A549 (cell line): ENCODE results near the gene PER1. TPM values are rescaled to one million over a fixed set of nuclear protein-coding genes. Genes with fewer than 3 reads are reported as not detected.

Experiments used
- ATAC-seq, 2 experiments: fragments of 200-7000 bp in 1 of 2; fragments of >200 bp in 1 of 2; cut with Nextera tagmentation in 1 of 2; cut with Tn5 transposase in 1 of 2; 3 replicates each; pipeline versions ENCODE4 v1.8.0 to v1.9.1; 2018 to 2020; ENCODE audit warnings: mild to moderate bottlenecking in 1 of 2, moderate library complexity in 1 of 2
- CTCF ChIA-PET: fragments of 300-600 bp; sonication (Branson Sonifier 250); formaldehyde crosslinking; extraction: SDS; loops from one replicate; lab custom pipeline; 2021; ENCODE audit warnings: antibody characterized with exemption, inconsistent platforms; lab: Yijun Ruan, JAX
- POLR2A ChIA-PET: fragments of 350-600 bp; formaldehyde crosslinking; extraction: SDS; loops from one replicate; lab custom pipeline; 2021; ENCODE audit warnings: antibody characterized with exemption, inconsistent platforms; lab: Yijun Ruan, JAX
- DNase-seq, 2 experiments: peaks; one replicate each; pipeline versions ENCODE4 v3.0.0 to v3.0.0-alpha.2; 2011 to 2016; ENCODE audit warnings: low read depth in 1 of 2, low spot score in 1 of 2
- FAIRE-seq: peaks from 2 replicates; lab custom pipeline; 2011; peaks lifted over from hg19 to GRCh38; lab: Jason Lieb, UNC
- H3K27ac ChIP-seq, 2 experiments: fragments of >200 bp; sonication (Bioruptor Twin); formaldehyde crosslinking; 3 replicates each; pipeline ENCODE4 v1.5.1; 2016 to 2017
- H3K4me1 ChIP-seq: fragments of >200 bp; sonication (Bioruptor Twin); formaldehyde crosslinking; 3 replicates; pipeline ENCODE4 v1.6.1; 2016
- H3K4me2 ChIP-seq: fragments of >200 bp; sonication (Bioruptor Twin); formaldehyde crosslinking; 3 replicates; pipeline ENCODE4 v1.6.1; 2016
- H3K4me3 ChIP-seq: fragments of >200 bp; sonication (Bioruptor Twin); formaldehyde crosslinking; 3 replicates; pipeline ENCODE4 v1.5.1; 2016
- H3K9me3 ChIP-seq: fragments of >200 bp; sonication (Bioruptor Twin); formaldehyde crosslinking; 3 replicates; pipeline ENCODE4 v1.6.1; 2016
- CHD2 ChIP-seq: fragments of 150-350 bp; IDR thresholded peaks from 2 replicates; pipeline ENCODE4 v1.6.1; 2014; ENCODE audit warnings: low read length; ENCODE audit not compliant: partially characterized antibody
- EHF ChIP-seq: fragments of 250-450 bp; sonication (Bioruptor Pico); IDR thresholded peaks from 2 replicates; pipeline ENCODE4 v1.5.0; 2020; ENCODE audit warnings: mild to moderate bottlenecking
- FOSL2 ChIP-seq, 2 experiments: fragments of 450-650 bp in 1 of 2; fragments of >200 bp in 1 of 2; sonication (Bioruptor Twin) in 1 of 2; formaldehyde crosslinking; IDR thresholded peaks; 2 replicates each; pipeline versions ENCODE4 v1.5.0 to v1.6.1; 2016 to 2020; ENCODE audit warnings: mild to moderate bottlenecking in 1 of 2, moderate library complexity in 1 of 2
- HOXA7 ChIP-seq: fragments of 250-450 bp; sonication (Bioruptor Pico); IDR thresholded peaks from 2 replicates; pipeline ENCODE4 v1.5.0; 2020; ENCODE audit warnings: mild to moderate bottlenecking, moderate library complexity
- MAFK ChIP-seq: fragments of 450-650 bp; IDR thresholded peaks from 2 replicates; pipeline ENCODE4 v1.6.1; 2014; ENCODE audit not compliant: partially characterized antibody
- MAZ ChIP-seq: fragments of 150-350 bp; IDR thresholded peaks from 2 replicates; pipeline ENCODE4 v1.6.1; 2014; ENCODE audit warnings: antibody characterized with exemption, low read depth, low read length, borderline replicate concordance
- POLR2AphosphoS2 ChIP-seq: conservative IDR thresholded peaks from 2 replicates; pipeline ENCODE4 v1.6.1; 2012; ENCODE audit warnings: low read length, improper control_type of control experiment, inconsistent platforms
- RNF2 ChIP-seq: fragments of 200-600 bp; sonication (generic); IDR thresholded peaks from 2 replicates; pipeline ENCODE4 v1.6.1; 2016; ENCODE audit warnings: low read depth, mild to moderate bottlenecking, antibody characterized with exemption, moderate library complexity, borderline replicate concordance
- SMC3 ChIP-seq: fragments of >200 bp; sonication (Bioruptor Twin); formaldehyde crosslinking; IDR thresholded peaks from 3 replicates; pipeline ENCODE4 v1.6.1; 2018; ENCODE audit warnings: inconsistent platforms
- WGBS: methylation state at CpG from one replicate; pipeline ENCODE4 v1.1.6; 2017; ENCODE audit errors: missing lambda C conversion rate; 5-methylcytosine and 5-hydroxymethylcytosine counted together
- polyA plus RNA-seq, 4 experiments: library from polyadenylated mRNA; depleted of rRNA in 3 of 4; stranded (reverse); fragments of >200 nt; fragmentation: RNase III in 1 of 4; extraction: RNeasy Plus Mini Kit Qiagen cat#74134 plus additional on column Dnase treatment in 1 of 4; gene quantifications; 2 replicates in 3 of 4; 3 replicates in 1 of 4; pipeline ENCODE4 v1.2.3, GENCODE V29; 2011 to 2017

PER1 gene
- polyA plus RNA-seq, 2 of the 4 experiments (the other 2 are of a cell fraction), result 5.5 to 8.7 TPM

- H3K4me2 ChIP-seq, result no peak overlapping the region
- no peak for TF ChIP-seq RNF2
- no peak for TF ChIP-seq MAFK
- TF ChIP-seq POLR2AphosphoS2, result no peak
- TF ChIP-seq EHF (CRISPR knock-in tag), result no peak
- TF ChIP-seq MAZ, result no peak
- TF ChIP-seq SMC3, result no peak
- TF ChIP-seq HOXA7, result no peak
- no peak for TF ChIP-seq FOSL2 (IDR thresholded peaks at IDR 0.05)
- TF ChIP-seq FOSL2 (CRISPR knock-in tag; IDR thresholded peaks at IDR 0.05), result no peak
- no peak for TF ChIP-seq CHD2
- CTCF ChIA-PET, result interaction anchor here (0.6 to 27.4 kb wide), 5 partner anchors 14 to 224 kb away, joined by 3 to 1490 read pairs (median 444); partner anchors contain the start of gene ALOXE3
- WGBS, result 44% methylated on average over 9 of the region's 9 CpGs
- no peak overlapping the region for H3K4me3 ChIP-seq
- H3K9me3 ChIP-seq, result no peaks in the 10 kb centered on the region
- H3K27ac ChIP-seq, result no peak overlapping the region
- DNase-seq (no peak), ATAC-seq (no peak), FAIRE-seq (no peak)
- no peaks in the 10 kb centered on the region for H3K4me1 ChIP-seq
- POLR2A ChIA-PET, result interaction anchor here (1.3 kb wide), 1 partner anchor 9 kb away, joined by 6 read pairs; no protein-coding TSS in a partner anchor
Measured at GRCh38 chr17:8091033-8091687, 61.0 kb downstream of the PER1 start.

Other genes with a start within 250 kb of the PER1 start
- 2.1 and 2.4 TPM in 2 replicates for gene RNF227, start 236.1 kb downstream of the PER1 start, polyA plus RNA-seq (2011; rRNA removed)
- gene RNF227, start 236.1 kb downstream of the PER1 start, polyA plus RNA-seq (2017; fragmentation: RNase III; extraction: RNeasy Plus Mini Kit Qiagen cat#74134 plus additional on column Dnase treatment), result 1.7 to 4.1 TPM (median 3.7 TPM) in 3 replicates
- 2.4 and 2.7 TPM in 2 replicates for gene KCNAB3, start 222.5 kb downstream of the PER1 start, polyA plus RNA-seq (2011; rRNA removed)
- gene KCNAB3, start 222.5 kb downstream of the PER1 start, polyA plus RNA-seq (2017; fragmentation: RNase III; extraction: RNeasy Plus Mini Kit Qiagen cat#74134 plus additional on column Dnase treatment), result 3.2 to 4.8 TPM (median 3.4 TPM) in 3 replicates
- gene TRAPPC1, start 220.5 kb downstream of the PER1 start, polyA plus RNA-seq (2011; rRNA removed), result 200 and 204 TPM in 2 replicates
- gene TRAPPC1, start 220.5 kb downstream of the PER1 start, polyA plus RNA-seq (2017; fragmentation: RNase III; extraction: RNeasy Plus Mini Kit Qiagen cat#74134 plus additional on column Dnase treatment), result 314 to 336 TPM (median 328 TPM) in 3 replicates
- 23.2 and 28.3 TPM in 2 replicates for gene CNTROB, start 220.2 kb downstream of the PER1 start, polyA plus RNA-seq (2011; rRNA removed)
- gene CNTROB, start 220.2 kb downstream of the PER1 start, polyA plus RNA-seq (2017; fragmentation: RNase III; extraction: RNeasy Plus Mini Kit Qiagen cat#74134 plus additional on column Dnase treatment), result 56.4 to 59.4 TPM (median 57.0 TPM) in 3 replicates
- not detected in 2 replicates for gene GUCY2D, start 149.8 kb downstream of the PER1 start, polyA plus RNA-seq (2011; rRNA removed)
- gene GUCY2D, start 149.8 kb downstream of the PER1 start, polyA plus RNA-seq (2017; fragmentation: RNase III; extraction: RNeasy Plus Mini Kit Qiagen cat#74134 plus additional on column Dnase treatment), result 0.14 to 0.50 TPM in 2 of 3 replicates, not detected in the other
- gene ALOX15B, start 113.3 kb downstream of the PER1 start, polyA plus RNA-seq (2011; rRNA removed), result not detected in 2 replicates
- not detected in 3 replicates for gene ALOX15B, start 113.3 kb downstream of the PER1 start, polyA plus RNA-seq (2017; fragmentation: RNase III; extraction: RNeasy Plus Mini Kit Qiagen cat#74134 plus additional on column Dnase treatment)
- 0.63 and 1.0 TPM in 2 replicates for gene ALOX12B, start 64.7 kb downstream of the PER1 start, polyA plus RNA-seq (2011; rRNA removed)
- gene ALOX12B, start 64.7 kb downstream of the PER1 start, polyA plus RNA-seq (2017; fragmentation: RNase III; extraction: RNeasy Plus Mini Kit Qiagen cat#74134 plus additional on column Dnase treatment), result 1.0 to 1.5 TPM (median 1.3 TPM) in 3 replicates
- 0.35 and 0.58 TPM in 2 replicates for gene ALOXE3, start 33.9 kb downstream of the PER1 start, polyA plus RNA-seq (2011; rRNA removed)
- 0.40 to 0.51 TPM (median 0.46 TPM) in 3 replicates for gene ALOXE3, start 33.9 kb downstream of the PER1 start, polyA plus RNA-seq (2017; fragmentation: RNase III; extraction: RNeasy Plus Mini Kit Qiagen cat#74134 plus additional on column Dnase treatment)
- gene HES7, start 28.3 kb downstream of the PER1 start, polyA plus RNA-seq (2011; rRNA removed), result 0.56 and 0.58 TPM in 2 replicates
- gene HES7, start 28.3 kb downstream of the PER1 start, polyA plus RNA-seq (2017; fragmentation: RNase III; extraction: RNeasy Plus Mini Kit Qiagen cat#74134 plus additional on column Dnase treatment), result 0.67 to 1.4 TPM (median 0.72 TPM) in 3 replicates
- 21.7 and 24.7 TPM in 2 replicates for gene VAMP2, start 10.5 kb upstream of the PER1 start, polyA plus RNA-seq (2011; rRNA removed)
- 19.2 to 23.3 TPM (median 19.3 TPM) in 3 replicates for gene VAMP2, start 10.5 kb upstream of the PER1 start, polyA plus RNA-seq (2017; fragmentation: RNase III; extraction: RNeasy Plus Mini Kit Qiagen cat#74134 plus additional on column Dnase treatment)
- 21.8 and 22.8 TPM in 2 replicates for gene TMEM107, start 24.0 kb upstream of the PER1 start, polyA plus RNA-seq (2011; rRNA removed)
- 16.0 to 19.2 TPM (median 17.0 TPM) in 3 replicates for gene TMEM107, start 24.0 kb upstream of the PER1 start, polyA plus RNA-seq (2017; fragmentation: RNase III; extraction: RNeasy Plus Mini Kit Qiagen cat#74134 plus additional on column Dnase treatment)
- 3.0 and 3.3 TPM in 2 replicates for gene BORCS6, start 37.8 kb upstream of the PER1 start, polyA plus RNA-seq (2011; rRNA removed)
- gene BORCS6, start 37.8 kb upstream of the PER1 start, polyA plus RNA-seq (2017; fragmentation: RNase III; extraction: RNeasy Plus Mini Kit Qiagen cat#74134 plus additional on column Dnase treatment), result 4.1 to 6.6 TPM (median 6.1 TPM) in 3 replicates
- 51.0 and 59.5 TPM in 2 replicates for gene AURKB, start 58.2 kb upstream of the PER1 start, polyA plus RNA-seq (2011; rRNA removed)
- gene AURKB, start 58.2 kb upstream of the PER1 start, polyA plus RNA-seq (2017; fragmentation: RNase III; extraction: RNeasy Plus Mini Kit Qiagen cat#74134 plus additional on column Dnase treatment), result 124 to 137 TPM (median 130 TPM) in 3 replicates
- 21.9 and 32.7 TPM in 2 replicates for gene CTC1, start 95.7 kb upstream of the PER1 start, polyA plus RNA-seq (2011; rRNA removed)
- 14.9 to 21.7 TPM (median 19.7 TPM) in 3 replicates for gene CTC1, start 95.7 kb upstream of the PER1 start, polyA plus RNA-seq (2017; fragmentation: RNase III; extraction: RNeasy Plus Mini Kit Qiagen cat#74134 plus additional on column Dnase treatment)
- gene PFAS, start 96.9 kb upstream of the PER1 start, polyA plus RNA-seq (2011; rRNA removed), result 51.9 and 64.5 TPM in 2 replicates
- 58.2 to 60.1 TPM (median 59.2 TPM) in 3 replicates for gene PFAS, start 96.9 kb upstream of the PER1 start, polyA plus RNA-seq (2017; fragmentation: RNase III; extraction: RNeasy Plus Mini Kit Qiagen cat#74134 plus additional on column Dnase treatment)
- 56.4 and 60.4 TPM in 2 replicates for gene RANGRF, start 136.3 kb upstream of the PER1 start, polyA plus RNA-seq (2011; rRNA removed)
- 43.6 to 49.0 TPM (median 47.2 TPM) in 3 replicates for gene RANGRF, start 136.3 kb upstream of the PER1 start, polyA plus RNA-seq (2017; fragmentation: RNase III; extraction: RNeasy Plus Mini Kit Qiagen cat#74134 plus additional on column Dnase treatment)
- 6.8 and 9.1 TPM in 2 replicates for gene SLC25A35, start 143.0 kb upstream of the PER1 start, polyA plus RNA-seq (2011; rRNA removed)
- 7.5 to 11.2 TPM (median 10.1 TPM) in 3 replicates for gene SLC25A35, start 143.0 kb upstream of the PER1 start, polyA plus RNA-seq (2017; fragmentation: RNase III; extraction: RNeasy Plus Mini Kit Qiagen cat#74134 plus additional on column Dnase treatment)
- gene ARHGEF15, start 157.8 kb upstream of the PER1 start, polyA plus RNA-seq (2011; rRNA removed), result not detected in 2 replicates
- not detected in 3 replicates for gene ARHGEF15, start 157.8 kb upstream of the PER1 start, polyA plus RNA-seq (2017; fragmentation: RNase III; extraction: RNeasy Plus Mini Kit Qiagen cat#74134 plus additional on column Dnase treatment)
- gene ODF4, start 187.4 kb upstream of the PER1 start, polyA plus RNA-seq (2011; rRNA removed), result not detected in 2 replicates
- not detected in 3 replicates for gene ODF4, start 187.4 kb upstream of the PER1 start, polyA plus RNA-seq (2017; fragmentation: RNase III; extraction: RNeasy Plus Mini Kit Qiagen cat#74134 plus additional on column Dnase treatment)
- gene RPL26, start 230.8 kb upstream of the PER1 start, polyA plus RNA-seq (2011; rRNA removed), result 6,286 and 7,141 TPM in 2 replicates
- gene RPL26, start 230.8 kb upstream of the PER1 start, polyA plus RNA-seq (2017; fragmentation: RNase III; extraction: RNeasy Plus Mini Kit Qiagen cat#74134 plus additional on column Dnase treatment), result 5,521 to 6,159 TPM (median 5,591 TPM) in 3 replicates
- not detected in 2 replicates for gene RNF222, start 245.4 kb upstream of the PER1 start, polyA plus RNA-seq (2011; rRNA removed)
- gene RNF222, start 245.4 kb upstream of the PER1 start, polyA plus RNA-seq (2017; fragmentation: RNase III; extraction: RNeasy Plus Mini Kit Qiagen cat#74134 plus additional on column Dnase treatment), result not detected in 3 replicates